Measurements from ENCODE around the gene GALM. TPM values are rescaled to one million over a fixed set of nuclear protein-coding genes. Genes with fewer than 3 reads are reported as not detected.
"Not testable (repeated sequence)": the region's sequence is repeated elsewhere in the genome, so short reads cannot be mapped to it uniquely, and the experiment has no call there.

Gene GALM
- total RNA-seq, 1 donor from 2014 or later, result 2.9 TPM

- Mint-ChIP-seq H3K27ac (ENCODE audit: unreplicated experiment) (no peak overlapping the region), H3K4me3 (ENCODE audit: unreplicated experiment) (no peak overlapping the region), H3K36me3 (ENCODE audit: unreplicated experiment) (no peaks in the 10 kb centered on the region), H3K9me3 (ENCODE audit: unreplicated experiment) (no peaks in the 10 kb centered on the region), H3K27me3 (ENCODE audit: unreplicated experiment) (no peaks in the 10 kb centered on the region), H3K4me1 (ENCODE audit: unreplicated experiment) (peaks cover 6% of the 10 kb centered on the region)
- no peak for TF ChIP-seq CTCF (IDR thresholded peaks at IDR 0.05)
- no peak for DNase-seq (ENCODE audit: extremely low spot score, unreplicated experiment)
Measured at GRCh38 chr2:38704664-38705063, 38.8 kb downstream of the GALM start.

- no peak overlapping the region for H3K4me3 Mint-ChIP-seq (ENCODE audit: unreplicated experiment)
- no peak for TF ChIP-seq CTCF (IDR thresholded peaks at IDR 0.05)
- no peaks in the 10 kb centered on the region for H3K36me3 Mint-ChIP-seq (ENCODE audit: unreplicated experiment)
- peaks cover 6% of the 10 kb centered on the region for H3K4me1 Mint-ChIP-seq (ENCODE audit: unreplicated experiment)
- no peak for DNase-seq (ENCODE audit: extremely low spot score, unreplicated experiment)
- H3K27me3 Mint-ChIP-seq (ENCODE audit: unreplicated experiment), result no peaks in the 10 kb centered on the region
- H3K9me3 Mint-ChIP-seq (ENCODE audit: unreplicated experiment), result no peaks in the 10 kb centered on the region
- no peak overlapping the region for H3K27ac Mint-ChIP-seq (ENCODE audit: unreplicated experiment)
Measured at GRCh38 chr2:38706846-38707345, 41.0 kb downstream of the GALM start.

DNA sequence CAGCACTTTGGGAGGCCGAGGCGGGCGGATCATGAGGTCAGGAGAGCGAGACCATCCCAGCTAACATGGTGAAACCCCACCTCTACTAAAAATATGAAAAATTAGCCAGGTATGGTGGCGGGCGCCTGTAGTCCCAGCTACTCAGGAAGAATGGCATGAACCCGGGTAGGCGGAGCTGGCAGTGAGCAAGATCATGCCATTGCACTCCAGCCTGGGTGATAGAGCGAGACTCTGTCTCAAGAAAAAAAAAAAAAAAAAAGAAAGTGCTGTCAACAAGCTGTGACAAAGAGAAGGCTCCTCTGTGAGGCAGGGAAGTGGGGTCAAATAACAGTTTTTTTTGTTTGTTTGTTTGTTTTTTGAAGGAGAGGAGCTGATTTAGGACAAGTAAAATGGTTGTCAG, 42.6 kb downstream of the GALM start:
- H3K4me1 Mint-ChIP-seq (ENCODE audit: unreplicated experiment); H3K27ac Mint-ChIP-seq (ENCODE audit: unreplicated experiment); H3K9me3 Mint-ChIP-seq (ENCODE audit: unreplicated experiment); H3K27me3 Mint-ChIP-seq (ENCODE audit: unreplicated experiment); DNase-seq (ENCODE audit: extremely low spot score, unreplicated experiment); H3K36me3 Mint-ChIP-seq (ENCODE audit: unreplicated experiment); H3K4me3 Mint-ChIP-seq (ENCODE audit: unreplicated experiment): not testable (repeated sequence)

DNA sequence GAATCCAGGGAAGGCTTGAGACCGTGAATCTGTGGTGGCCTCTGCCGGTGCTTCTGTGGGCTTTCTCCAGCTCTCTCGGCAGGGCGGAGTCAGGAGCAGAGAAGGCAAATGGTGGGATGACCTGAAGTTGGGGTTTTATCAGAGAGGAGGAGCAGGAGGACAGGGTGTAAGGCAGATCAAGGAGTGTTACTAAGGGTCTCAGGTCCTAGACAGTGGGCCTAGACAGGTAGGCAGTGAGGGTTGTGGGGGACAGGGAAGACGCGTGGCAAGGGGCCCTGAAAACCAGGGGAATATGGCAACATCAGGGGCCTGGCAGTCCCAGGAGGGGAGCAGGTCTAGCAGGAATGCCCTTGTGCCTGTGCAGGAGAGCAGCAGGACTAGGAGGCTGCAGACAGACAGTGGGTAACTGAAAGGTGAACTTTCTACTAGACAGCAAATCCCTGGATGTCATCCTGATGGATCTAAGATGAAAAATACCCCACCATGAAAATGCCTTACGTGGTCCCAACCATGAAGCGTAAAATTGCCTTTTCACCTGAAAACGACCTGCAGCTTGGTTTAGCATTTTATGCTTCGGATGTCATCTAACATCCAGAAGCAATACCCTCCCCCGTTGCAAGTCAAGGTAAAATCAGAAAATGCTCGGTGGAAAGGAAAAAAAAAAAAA, 43.1 kb downstream of the GALM start:
- H3K27ac Mint-ChIP-seq (ENCODE audit: unreplicated experiment), result no peak overlapping the region
- H3K4me3 Mint-ChIP-seq (ENCODE audit: unreplicated experiment), result no peak overlapping the region
- H3K27me3 Mint-ChIP-seq (ENCODE audit: unreplicated experiment), result no peaks in the 10 kb centered on the region
- H3K9me3 Mint-ChIP-seq (ENCODE audit: unreplicated experiment), result no peaks in the 10 kb centered on the region
- H3K4me1 Mint-ChIP-seq (ENCODE audit: unreplicated experiment), result no peaks in the 10 kb centered on the region
- TF ChIP-seq CTCF (IDR thresholded peaks at IDR 0.05), result no peak
- DNase-seq (ENCODE audit: extremely low spot score, unreplicated experiment), result no peak
- no peaks in the 10 kb centered on the region for H3K36me3 Mint-ChIP-seq (ENCODE audit: unreplicated experiment)

DNA sequence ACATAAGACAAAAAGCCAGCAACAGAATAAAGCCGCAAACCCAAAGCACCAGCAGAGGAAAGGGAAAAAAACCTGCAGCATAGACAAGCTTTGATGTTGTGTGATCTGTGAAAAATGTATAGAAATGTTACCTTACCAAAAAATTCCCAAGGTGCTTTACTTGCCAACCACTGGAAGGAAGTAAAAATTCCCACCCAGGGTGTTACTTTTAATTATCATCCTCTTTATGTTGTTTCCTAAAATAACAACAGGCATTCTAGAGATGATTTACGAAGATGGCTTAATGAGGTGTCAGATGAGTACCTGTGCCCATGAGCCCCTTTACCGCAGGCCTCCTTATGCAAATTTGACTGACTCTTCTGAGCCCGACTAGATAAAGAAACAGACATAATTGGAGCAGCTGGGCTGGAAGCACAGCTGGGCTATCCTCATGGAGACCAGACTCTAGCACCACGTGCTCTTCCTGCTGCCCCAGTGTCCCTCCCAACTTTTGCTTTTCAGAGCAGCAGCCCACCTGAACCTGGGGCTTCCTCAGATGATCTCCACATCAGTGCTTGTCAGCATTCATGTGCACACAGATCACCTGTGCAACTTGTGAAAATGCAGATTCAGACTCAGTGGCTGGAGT, 43.8 kb downstream of the GALM start:
- H3K27me3 Mint-ChIP-seq (ENCODE audit: unreplicated experiment), result no peaks in the 10 kb centered on the region
- no peak overlapping the region for H3K4me3 Mint-ChIP-seq (ENCODE audit: unreplicated experiment)
- no peaks in the 10 kb centered on the region for H3K9me3 Mint-ChIP-seq (ENCODE audit: unreplicated experiment)
- TF ChIP-seq CTCF (IDR thresholded peaks at IDR 0.05), result no peak
- H3K36me3 Mint-ChIP-seq (ENCODE audit: unreplicated experiment), result no peaks in the 10 kb centered on the region
- no peak overlapping the region for H3K27ac Mint-ChIP-seq (ENCODE audit: unreplicated experiment)
- no peak for DNase-seq (ENCODE audit: extremely low spot score, unreplicated experiment)
- no peaks in the 10 kb centered on the region for H3K4me1 Mint-ChIP-seq (ENCODE audit: unreplicated experiment)

Measured in osteocyte (in vitro differentiated cells).